SK-N-MC (cell line): ENCODE measurements around the gene OR4D1.

Experiments
- EZH2 ChIP-seq: fragments of 200-600 bp; sonication (generic); IDR thresholded peaks from one replicate; pipeline ENCODE4 v1.6.1; 2017; ENCODE audit warnings: antibody characterized with exemption
- FOXP2 ChIP-seq: optimal IDR thresholded peaks from 2 replicates; pipeline ENCODE3; 2011; ENCODE audit warnings: mild to moderate bottlenecking, moderate library complexity; ENCODE audit not compliant: insufficient read depth; ENCODE audit errors: extremely low read length, control extremely low read depth
- POLR2AphosphoS5 ChIP-seq: IDR thresholded peaks from 2 replicates; pipeline ENCODE4 v1.6.1; 2012; ENCODE audit warnings: mild to moderate bottlenecking, low read depth, low read length, borderline replicate concordance

DNA sequence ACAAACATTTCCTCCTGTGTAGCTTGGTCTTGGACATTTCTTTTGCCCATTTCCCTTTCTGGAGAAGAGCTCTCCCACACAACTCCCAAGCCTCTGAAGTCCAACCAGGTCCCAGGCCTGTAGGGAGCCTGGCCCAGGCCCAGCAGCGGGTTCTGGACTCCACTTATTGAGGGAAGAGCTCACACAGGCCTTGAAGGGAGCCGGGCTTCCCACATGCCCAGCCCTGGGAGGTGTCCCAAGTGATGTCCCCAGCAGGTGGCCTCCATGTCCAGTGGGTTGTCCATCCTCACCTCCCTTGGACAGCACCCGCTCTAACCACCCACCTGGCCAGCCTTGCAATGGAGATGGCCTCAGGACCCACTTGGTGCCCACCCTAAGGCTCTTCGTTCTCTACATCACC lies 38.4 kb downstream of the OR4D1 start:
- no peak for TF ChIP-seq POLR2AphosphoS5
- TF ChIP-seq EZH2, result no peak
- TF ChIP-seq FOXP2, result no peak
